Mesenteric fat pad (tissue), 1 donor: Measurements from ENCODE around the gene INSM2. TPM values are rescaled to one million over a fixed set of nuclear protein-coding genes. Genes with fewer than 3 reads are reported as not detected.

Experiments used
- DNase-seq: peaks from one replicate; pipeline ENCODE4 v3.0.0-alpha.2; 2020; ENCODE audit warnings: low spot score
- long read RNA-seq: library from polyadenylated mRNA; unstranded; transcript quantifications from one replicate; pipeline ENCODE4 v2.0.0, GENCODE V29; 2020
- total RNA-seq: library from RNA; stranded (reverse); fragmentation: NEBNext Ultra II Directional; extraction: Animal tissue kit (Norgen Biotek cat#: 25700); gene quantifications from one replicate; pipeline ENCODE4 v1.2.1, GENCODE V29; 2021
- donor health status: DM: yes; HTN: yes; CAD: no.

Gene INSM2
- not detected for total RNA-seq
- long read RNA-seq = 0 reads

DNA sequence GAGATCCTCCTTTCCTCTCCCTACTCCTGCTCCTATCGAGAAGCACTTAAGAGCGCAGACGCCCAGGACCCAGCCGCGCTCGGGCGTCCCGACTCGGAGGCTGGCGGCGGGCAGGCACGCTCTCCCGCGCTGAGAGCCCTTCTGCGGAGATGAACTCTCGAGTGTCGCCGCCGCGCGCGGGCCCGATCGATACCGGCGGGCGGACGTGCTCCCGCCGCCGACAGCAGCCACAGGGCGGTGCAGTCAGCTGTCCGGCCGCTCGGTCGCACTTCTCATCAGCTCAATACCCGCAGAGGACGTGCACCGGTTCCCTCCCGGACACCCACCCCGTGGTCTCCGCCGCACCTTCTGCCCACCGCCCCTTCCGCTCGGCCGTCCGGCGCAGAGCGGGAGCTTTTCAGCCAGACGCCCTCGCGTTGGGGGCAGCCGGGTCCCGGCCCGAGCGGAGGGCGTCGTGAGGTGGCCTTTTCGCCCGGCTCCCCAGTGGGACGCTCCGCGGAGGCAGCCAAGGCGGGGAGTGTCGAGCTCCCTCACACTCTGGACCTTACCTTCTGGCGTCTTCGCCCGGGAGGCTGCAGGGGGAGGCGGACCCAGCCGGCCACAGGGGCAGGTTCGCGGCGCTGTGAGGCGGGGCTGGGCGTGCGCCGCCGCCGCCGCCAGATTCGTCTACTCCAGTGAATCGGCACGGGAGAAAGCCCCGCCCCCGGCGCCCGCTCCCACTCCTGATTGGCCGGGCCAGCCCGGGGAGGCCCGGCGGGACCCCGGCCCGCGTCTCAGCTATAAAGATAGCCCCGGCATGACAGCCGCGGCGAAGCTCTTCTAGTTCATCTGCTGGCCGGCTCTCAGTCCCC is at the start of gene INSM2:
Gene INSM2, plus strand, starts transcription at position 808 of the 851 bp plus-strand sequence. CDS start 89 bp downstream, outside the sequence.
- no peak for DNase-seq

DNA sequence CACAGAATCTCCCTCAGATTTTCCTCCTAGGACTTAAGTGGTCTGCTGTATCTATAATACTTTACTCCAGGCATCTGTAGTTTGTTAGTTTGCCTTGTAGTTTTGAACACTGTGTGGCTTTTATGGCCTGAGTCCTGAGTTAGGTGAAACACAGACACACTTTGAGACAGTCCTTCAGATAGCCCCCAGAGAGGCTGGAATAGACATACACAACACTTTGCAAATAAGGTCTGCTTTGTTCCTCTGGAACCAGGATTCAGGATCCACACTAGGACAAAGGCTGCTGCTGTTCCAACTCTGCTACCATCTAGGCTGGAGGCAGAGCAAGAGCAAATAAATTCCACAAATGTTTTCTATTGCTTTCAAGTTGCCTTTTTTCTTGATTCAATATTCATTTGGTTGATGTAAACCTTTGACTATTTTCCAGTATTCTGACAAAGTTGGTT is 41.4 kb upstream of the INSM2 start:
- no peak for DNase-seq

DNA sequence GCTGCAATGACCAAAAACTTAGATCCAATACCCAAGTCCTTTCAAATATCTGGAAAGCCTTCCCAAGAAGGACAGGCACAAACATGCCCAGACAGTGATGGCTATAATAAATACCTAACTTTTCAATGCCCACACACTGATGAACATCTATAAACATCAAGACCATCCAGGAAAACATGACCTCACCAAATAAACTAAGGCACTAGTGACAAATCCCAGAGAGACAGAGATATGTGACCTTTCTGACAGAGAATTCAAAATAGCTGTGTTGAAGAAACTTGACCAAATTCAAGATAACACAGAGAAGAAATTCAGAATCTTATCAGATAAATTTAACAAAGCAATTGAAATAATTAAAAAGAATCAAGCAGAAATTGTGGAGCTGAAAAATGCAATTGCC is 38.7 kb upstream of the INSM2 start:
- no peak for DNase-seq

DNA sequence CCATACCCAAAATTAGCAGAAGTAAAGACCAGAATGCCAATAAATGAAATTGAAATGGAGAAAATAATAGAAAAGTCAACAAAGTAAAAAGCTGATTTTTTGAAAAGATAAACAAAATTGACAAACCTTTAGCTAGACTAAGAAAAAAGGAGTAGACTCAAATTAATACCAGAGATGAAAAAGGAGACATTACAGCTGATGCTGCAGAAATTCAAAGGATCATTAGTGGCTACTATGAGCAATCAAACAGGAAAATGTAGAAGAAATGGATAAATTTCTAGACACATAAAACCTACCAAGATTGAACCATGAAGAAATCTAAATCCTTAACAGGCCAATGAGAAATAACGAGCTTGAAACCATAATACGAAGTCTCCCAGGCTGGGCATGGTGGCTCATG is 34.8 kb upstream of the INSM2 start:
- no peak for DNase-seq

- no peak for DNase-seq
Observed at GRCh38 chr14:35503646-35504045, 30.3 kb upstream of the INSM2 start.

- DNase-seq = no peak
Observed at GRCh38 chr14:35504260-35504659, 29.7 kb upstream of the INSM2 start.

DNA sequence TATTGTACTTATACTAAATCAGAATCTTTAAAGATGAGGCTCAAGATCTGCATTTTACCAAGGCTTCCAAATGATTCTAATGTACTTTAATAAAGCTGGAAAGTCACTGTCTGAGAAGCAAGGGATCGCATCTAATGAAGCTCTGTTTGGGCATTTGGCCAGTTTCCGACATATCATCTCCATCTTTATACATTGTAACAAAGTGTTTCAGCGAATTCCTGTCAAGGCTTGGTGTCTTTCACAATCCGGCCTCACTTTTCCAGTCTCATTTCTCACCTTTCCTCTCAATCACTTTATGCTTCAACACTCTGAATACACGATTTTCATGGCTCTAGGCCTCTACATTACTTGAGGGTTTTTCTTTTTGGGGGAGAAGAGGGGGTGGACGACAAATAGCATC is 27.5 kb upstream of the INSM2 start:
- no peak for DNase-seq

DNA sequence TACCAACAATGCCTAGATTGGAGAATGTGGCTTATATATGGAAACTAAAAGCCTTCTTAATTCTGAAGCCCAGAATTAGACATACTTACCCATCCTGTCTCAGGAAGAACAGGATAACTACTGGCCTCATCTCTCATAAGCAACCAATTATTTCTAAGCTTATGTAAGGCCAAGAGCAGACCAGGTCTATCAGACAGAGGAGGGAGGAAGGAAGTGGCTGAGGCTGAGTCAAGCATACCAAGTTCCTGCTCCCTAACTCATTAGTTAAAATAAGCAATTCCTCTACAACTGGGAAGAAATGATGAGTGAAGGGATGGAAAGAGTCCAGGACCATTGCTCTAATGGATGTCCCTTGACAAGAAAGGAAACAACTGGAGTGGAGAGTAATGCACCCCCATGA is 27.0 kb upstream of the INSM2 start:
- DNase-seq = no peak

DNA sequence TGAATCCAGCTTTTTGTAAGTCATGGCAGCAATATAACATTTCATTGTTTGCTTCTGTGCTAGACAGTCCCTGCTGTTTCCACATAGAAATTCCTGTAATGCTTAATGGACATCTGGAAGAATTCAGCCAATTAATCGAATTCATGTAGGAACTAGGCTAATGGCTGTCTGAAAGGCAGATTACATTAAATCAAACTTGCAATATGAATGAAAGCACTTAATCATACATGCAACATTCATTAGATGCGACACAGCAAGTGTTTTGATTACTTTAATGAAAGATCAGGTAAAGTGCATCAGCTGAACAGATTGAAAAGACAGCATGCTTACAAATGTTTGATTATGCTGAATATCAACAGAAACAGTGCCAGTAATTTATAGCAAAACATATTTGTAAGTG is 24.1 kb upstream of the INSM2 start:
- DNase-seq = no peak

DNA sequence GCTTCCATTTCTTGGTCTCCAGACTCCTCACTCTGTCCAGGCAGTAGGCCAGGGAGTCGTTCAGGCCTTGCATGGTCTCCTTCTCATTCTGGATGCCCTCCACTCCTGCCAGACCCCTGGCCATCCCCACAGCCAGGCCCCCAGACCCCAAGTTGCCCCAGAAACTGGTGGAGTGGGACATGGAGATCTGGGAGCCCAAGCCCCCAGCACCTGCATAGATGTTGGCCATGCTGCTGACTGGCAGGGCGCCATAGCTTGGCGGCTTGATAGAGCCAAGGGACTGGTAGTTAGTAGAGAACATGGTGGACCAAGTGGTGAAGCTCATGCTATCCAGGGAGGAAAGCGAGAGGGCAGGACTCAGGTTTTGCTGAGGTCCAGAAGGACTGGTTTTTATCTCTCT is 21.2 kb upstream of the INSM2 start:
- DNase-seq = no peak

- DNase-seq = no peak
Observed at GRCh38 chr14:35515916-35516315, 18.0 kb upstream of the INSM2 start.

DNA sequence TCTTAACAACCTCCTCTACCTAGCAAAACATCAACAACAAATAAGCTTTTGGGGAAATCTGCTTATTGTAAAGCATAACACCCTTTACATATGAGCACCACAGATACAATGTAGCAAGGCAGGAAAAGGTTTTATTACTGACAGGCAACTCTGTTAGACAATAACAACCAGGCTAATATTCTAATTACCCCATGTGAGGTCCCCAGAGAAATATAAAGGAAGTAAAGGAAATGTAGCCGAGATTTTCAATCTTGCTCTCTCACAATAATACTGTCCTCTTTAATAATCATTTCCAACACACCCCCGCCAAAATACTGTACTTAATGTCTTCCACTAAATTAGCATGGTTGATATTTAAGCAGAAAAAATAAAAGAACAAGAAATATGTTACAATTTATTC is 14.0 kb upstream of the INSM2 start:
- no peak for DNase-seq

- DNase-seq = no peak
Observed at GRCh38 chr14:35525695-35526094, 8.3 kb upstream of the INSM2 start.

DNA sequence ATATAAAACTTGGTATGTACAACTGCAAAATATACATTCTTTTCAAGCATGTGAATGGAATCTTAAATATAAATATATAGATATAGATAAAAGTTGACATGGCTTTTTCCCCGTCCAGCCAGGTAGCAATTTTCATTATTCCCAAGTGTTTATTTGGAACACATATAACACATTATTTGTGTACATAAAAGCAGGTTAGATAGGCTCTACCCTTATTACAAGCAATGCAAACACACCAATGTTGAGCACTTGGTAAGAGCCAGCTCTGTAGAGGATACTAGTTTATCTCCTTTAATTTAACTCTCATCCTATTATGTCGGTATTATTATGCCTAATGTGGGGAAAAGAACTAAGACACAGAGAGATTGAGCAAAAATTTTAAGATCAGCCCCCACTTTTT is 7.0 kb upstream of the INSM2 start:
- no peak for DNase-seq

- no peak for DNase-seq
Observed at GRCh38 chr14:35531960-35532747, 1.8 kb upstream of the INSM2 start.

- no peak for DNase-seq
Observed at GRCh38 chr14:35532783-35533356, 1.1 kb upstream of the INSM2 start.

GRCh38 chr14:35534208-35534872 is 376 bp downstream of the INSM2 start:
- no peak for DNase-seq

DNA sequence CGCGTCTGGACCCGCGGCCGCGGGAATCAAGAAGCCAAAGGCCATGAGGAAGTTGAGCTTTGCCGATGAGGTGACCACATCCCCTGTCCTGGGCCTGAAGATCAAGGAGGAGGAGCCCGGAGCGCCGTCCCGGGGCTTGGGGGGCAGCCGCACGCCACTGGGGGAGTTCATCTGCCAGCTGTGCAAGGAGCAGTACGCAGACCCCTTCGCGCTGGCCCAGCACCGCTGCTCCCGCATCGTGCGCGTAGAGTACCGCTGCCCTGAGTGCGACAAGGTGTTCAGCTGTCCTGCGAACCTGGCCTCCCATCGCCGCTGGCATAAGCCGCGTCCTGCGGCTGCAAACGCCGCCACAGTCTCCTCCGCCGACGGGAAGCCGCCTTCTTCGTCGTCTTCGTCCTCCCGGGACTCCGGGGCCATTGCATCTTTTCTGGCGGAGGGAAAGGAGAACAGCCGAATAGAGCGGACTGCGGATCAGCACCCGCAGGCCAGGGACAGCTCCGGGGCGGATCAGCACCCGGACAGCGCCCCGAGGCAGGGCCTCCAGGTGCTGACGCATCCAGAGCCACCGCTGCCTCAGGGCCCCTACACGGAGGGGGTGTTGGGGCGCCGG is 1.0 kb downstream of the INSM2 start:
- no peak for DNase-seq

DNA sequence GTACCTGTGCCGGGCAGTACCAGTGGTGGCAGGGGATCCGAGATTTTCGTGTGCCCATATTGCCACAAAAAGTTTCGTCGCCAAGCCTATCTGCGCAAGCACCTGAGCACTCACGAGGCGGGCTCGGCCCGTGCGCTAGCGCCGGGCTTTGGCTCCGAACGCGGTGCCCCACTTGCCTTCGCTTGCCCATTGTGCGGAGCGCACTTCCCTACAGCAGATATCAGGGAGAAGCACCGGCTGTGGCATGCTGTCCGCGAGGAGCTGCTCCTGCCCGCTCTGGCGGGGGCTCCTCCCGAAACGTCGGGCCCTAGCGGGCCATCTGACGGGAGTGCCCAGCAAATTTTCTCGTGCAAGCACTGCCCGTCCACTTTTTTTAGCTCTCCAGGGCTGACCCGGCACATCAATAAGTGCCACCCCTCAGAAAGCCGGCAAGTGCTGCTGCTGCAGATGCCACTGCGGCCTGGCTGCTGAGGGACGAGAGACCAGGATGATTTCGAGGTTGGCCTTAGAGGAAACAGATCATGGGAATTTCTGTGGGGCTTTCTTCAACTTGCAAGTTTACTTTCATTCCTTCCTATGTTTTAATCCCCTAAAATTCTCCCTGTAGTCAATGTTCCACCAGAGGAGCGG is 1.6 kb downstream of the INSM2 start:
- DNase-seq = no peak

DNA sequence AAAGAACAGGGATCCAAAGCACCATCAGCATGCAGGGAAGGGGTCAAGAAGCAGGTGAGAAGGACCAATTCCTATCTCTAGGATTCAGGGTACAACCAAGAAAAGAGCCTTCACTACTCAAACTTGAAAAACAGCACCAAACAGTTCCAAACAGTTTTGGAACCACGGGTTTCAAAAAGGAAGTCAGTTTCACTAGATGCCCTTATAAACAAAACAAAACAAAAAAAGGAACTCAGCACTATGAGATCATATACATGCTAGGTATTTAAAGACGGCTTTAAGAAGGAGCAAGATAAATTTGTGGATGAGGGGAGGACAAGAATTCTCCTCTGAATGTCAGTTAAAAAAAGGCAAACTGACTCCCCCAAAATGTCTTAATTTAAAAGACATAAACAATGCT is 6.0 kb downstream of the INSM2 start:
- no peak for DNase-seq

DNA sequence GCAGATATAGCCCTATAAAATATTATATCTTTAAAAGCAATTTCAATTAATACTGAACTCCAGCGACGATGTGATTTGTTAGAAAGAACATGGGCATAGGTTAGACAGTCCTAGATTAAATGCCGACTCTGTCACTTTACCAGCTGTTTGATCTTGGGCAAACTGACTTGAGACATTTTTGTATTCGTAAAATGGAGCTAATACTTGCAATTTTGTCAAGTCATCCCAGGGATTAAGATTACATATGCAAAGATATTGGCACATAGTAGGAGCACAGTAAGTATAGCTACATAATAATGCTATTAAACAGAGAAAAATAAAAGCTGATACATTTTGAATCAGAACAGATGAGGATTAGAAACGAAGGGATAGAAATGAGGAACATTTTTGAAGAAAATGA is 9.0 kb downstream of the INSM2 start:
- DNase-seq = no peak
